Measurements from ENCODE around the gene PATE1. TPM values are rescaled to one million over a fixed set of nuclear protein-coding genes. Genes with fewer than 3 reads are reported as not detected.

Gene PATE1
- polyA plus RNA-seq, 1 donor from 2014 or later, result not detected

GRCh38 chr11:125772834-125773505 lies 26.9 kb downstream of the PATE1 start:
- H4K20me1 ChIP-seq (ENCODE audit: insufficient read depth), result no peaks in the 10 kb centered on the region
- H2AFZ ChIP-seq (ENCODE audit: low read depth, low read length), result no peak overlapping the region
- no peak overlapping the region for H3K4me3 ChIP-seq (ENCODE audit: low read length)
- no peaks in the 10 kb centered on the region for H3F3A ChIP-seq (ENCODE audit: insufficient read depth, low read length, poor library complexity, severe bottlenecking)
- H3K9ac ChIP-seq (ENCODE audit: low read length), result no peak overlapping the region
- H3K9me2 ChIP-seq (ENCODE audit: insufficient read depth, low read length), result no peaks in the 10 kb centered on the region
- no peaks in the 10 kb centered on the region for H3K36me3 ChIP-seq (ENCODE audit: insufficient read depth, low read length)
- H3K27me3 ChIP-seq (ENCODE audit: insufficient read depth, low read depth, low read length), result no peaks in the 10 kb centered on the region
- no peak overlapping the region for H3K4me2 ChIP-seq (ENCODE audit: low read length)
- no peaks in the 10 kb centered on the region for H3K79me2 ChIP-seq (replicated peaks; ENCODE audit: insufficient read depth, low read length)
- no peak overlapping the region for H3K27ac ChIP-seq (ENCODE audit: low read length)
- TF ChIP-seq TAF1 (IDR thresholded peaks at IDR 0.05; ENCODE audit: low read depth) (no peak), POLR2AphosphoS5 (IDR thresholded peaks at IDR 0.05) (no peak), EZH2 (IDR thresholded peaks at IDR 0.05; ENCODE audit: borderline replicate concordance, insufficient read depth, low read length, poor library complexity, severe bottlenecking) (no peak), REST (IDR thresholded peaks at IDR 0.05; ENCODE audit: borderline replicate concordance) (no peak)
- no peaks in the 10 kb centered on the region for H3K9me3 ChIP-seq (ENCODE audit: low read length)

GRCh38 chr11:125773516-125773915 lies 27.4 kb downstream of the PATE1 start:
- H3K79me2 ChIP-seq (replicated peaks; ENCODE audit: insufficient read depth, low read length), result no peaks in the 10 kb centered on the region
- no peak overlapping the region for H3K9ac ChIP-seq (ENCODE audit: low read length)
- no peak overlapping the region for H3K27ac ChIP-seq (ENCODE audit: low read length)
- H3F3A ChIP-seq (ENCODE audit: insufficient read depth, low read length, poor library complexity, severe bottlenecking), result no peaks in the 10 kb centered on the region
- H3K4me2 ChIP-seq (ENCODE audit: low read length), result no peak overlapping the region
- H3K4me3 ChIP-seq (ENCODE audit: low read length), result no peak overlapping the region
- H3K36me3 ChIP-seq (ENCODE audit: insufficient read depth, low read length), result no peaks in the 10 kb centered on the region
- H2AFZ ChIP-seq (ENCODE audit: low read depth, low read length), result no peak overlapping the region
- no peaks in the 10 kb centered on the region for H3K27me3 ChIP-seq (ENCODE audit: insufficient read depth, low read depth, low read length)
- no peaks in the 10 kb centered on the region for H3K9me2 ChIP-seq (ENCODE audit: insufficient read depth, low read length)
- no peaks in the 10 kb centered on the region for H4K20me1 ChIP-seq (ENCODE audit: insufficient read depth)
- TF ChIP-seq EZH2 (IDR thresholded peaks at IDR 0.05; ENCODE audit: borderline replicate concordance, insufficient read depth, low read length, poor library complexity, severe bottlenecking) (no peak), SMC3 (conservative IDR thresholded peaks at IDR 0.05; ENCODE audit: poor library complexity) (no peak), CTCF (IDR thresholded peaks at IDR 0.05; ENCODE audit: poor library complexity, severe bottlenecking) (no peak), MXI1 (conservative IDR thresholded peaks at IDR 0.05; ENCODE audit: poor library complexity, severe bottlenecking) (no peak), REST (IDR thresholded peaks at IDR 0.05; ENCODE audit: borderline replicate concordance) (no peak), POLR2AphosphoS5 (IDR thresholded peaks at IDR 0.05) (no peak), EP300 (conservative IDR thresholded peaks at IDR 0.05; ENCODE audit: poor library complexity, severe bottlenecking) (no peak), RAD21 (conservative IDR thresholded peaks at IDR 0.05) (no peak), TAF1 (IDR thresholded peaks at IDR 0.05; ENCODE audit: low read depth) (no peak)
- H3K9me3 ChIP-seq (ENCODE audit: low read length), result no peaks in the 10 kb centered on the region

All from neural cell (in vitro differentiated cells).